ENCODE data around the gene PCF11. TPM values are rescaled to one million over a fixed set of nuclear protein-coding genes. Genes with fewer than 3 reads are reported as not detected.

Gene PCF11
- total RNA-seq, 1 experiment from 2014 or later, result 77.5 TPM

DNA sequence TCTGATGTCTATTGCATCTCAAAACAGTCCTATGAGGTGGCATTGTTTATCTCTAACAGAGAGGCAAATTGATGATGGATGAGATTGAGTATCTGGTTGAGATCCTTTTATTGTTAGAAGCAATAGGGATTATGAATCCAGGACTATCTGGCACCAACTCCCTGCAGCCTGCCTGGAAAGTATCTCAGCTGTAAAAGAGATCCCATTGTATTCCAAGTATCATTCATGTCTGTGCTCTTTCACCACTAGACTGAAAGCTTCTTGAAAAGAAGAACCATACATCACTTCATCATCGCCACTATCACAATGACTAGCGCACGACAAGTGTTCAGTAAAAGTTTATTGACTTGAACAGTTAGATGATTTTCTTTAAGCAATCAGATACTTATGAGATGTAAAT lies 41.9 kb upstream of the PCF11 start:
- no peak overlapping the region for H3K4me3 ChIP-seq (ENCODE audit: low read depth, low read length, poor library complexity, severe bottlenecking)
- peaks cover 2% of the 10 kb centered on the region for H3K27me3 ChIP-seq (replicated peaks; ENCODE audit: insufficient read depth, low read depth, low read length, poor library complexity)
- no TSS peak for BruUV-seq (replicated peaks)
- no peaks in the 10 kb centered on the region for H3K36me3 ChIP-seq (ENCODE audit: insufficient read depth, low read length, poor library complexity, severe bottlenecking)
- intact Hi-C loops (cut with micrococcal nuclease; ENCODE audit: unreplicated experiment), result no loop called here
- CTCF ChIA-PET, result no interaction called here
- H3K27ac ChIP-seq (ENCODE audit: low read depth, low read length, poor library complexity, severe bottlenecking), result no peak overlapping the region
- no peak for DNase-seq (ENCODE audit: low spot score)
- H3K9me3 ChIP-seq (ENCODE audit: low read depth, low read length, poor library complexity, severe bottlenecking), result no peaks in the 10 kb centered on the region
- POLR2A ChIA-PET (ENCODE audit: low non-redundant PET), result no interaction called here
- no peaks in the 10 kb centered on the region for H3K4me1 ChIP-seq (ENCODE audit: insufficient read depth, low read length, poor library complexity, severe bottlenecking)
- TF ChIP-seq, protein P1, sequence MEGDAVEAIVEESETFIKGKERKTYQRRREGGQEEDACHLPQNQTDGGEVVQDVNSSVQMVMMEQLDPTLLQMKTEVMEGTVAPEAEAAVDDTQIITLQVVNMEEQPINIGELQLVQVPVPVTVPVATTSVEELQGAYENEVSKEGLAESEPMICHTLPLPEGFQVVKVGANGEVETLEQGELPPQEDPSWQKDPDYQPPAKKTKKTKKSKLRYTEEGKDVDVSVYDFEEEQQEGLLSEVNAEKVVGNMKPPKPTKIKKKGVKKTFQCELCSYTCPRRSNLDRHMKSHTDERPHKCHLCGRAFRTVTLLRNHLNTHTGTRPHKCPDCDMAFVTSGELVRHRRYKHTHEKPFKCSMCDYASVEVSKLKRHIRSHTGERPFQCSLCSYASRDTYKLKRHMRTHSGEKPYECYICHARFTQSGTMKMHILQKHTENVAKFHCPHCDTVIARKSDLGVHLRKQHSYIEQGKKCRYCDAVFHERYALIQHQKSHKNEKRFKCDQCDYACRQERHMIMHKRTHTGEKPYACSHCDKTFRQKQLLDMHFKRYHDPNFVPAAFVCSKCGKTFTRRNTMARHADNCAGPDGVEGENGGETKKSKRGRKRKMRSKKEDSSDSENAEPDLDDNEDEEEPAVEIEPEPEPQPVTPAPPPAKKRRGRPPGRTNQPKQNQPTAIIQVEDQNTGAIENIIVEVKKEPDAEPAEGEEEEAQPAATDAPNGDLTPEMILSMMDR (conservative IDR thresholded peaks at IDR 0.05; ENCODE audit: low read depth, low read length), result no peak
- no peak for TF ChIP-seq EZH2 (IDR thresholded peaks at IDR 0.05; ENCODE audit: borderline replicate concordance, low read depth, low read length, poor library complexity, severe bottlenecking)

- TF ChIP-seq, protein P1 (conservative IDR thresholded peaks at IDR 0.05; ENCODE audit: low read depth, low read length), result no peak
- TF ChIP-seq EZH2 (IDR thresholded peaks at IDR 0.05; ENCODE audit: borderline replicate concordance, low read depth, low read length, poor library complexity, severe bottlenecking), result no peak
- H3K36me3 ChIP-seq (ENCODE audit: insufficient read depth, low read length, poor library complexity, severe bottlenecking), result no peaks in the 10 kb centered on the region
- CTCF ChIA-PET, result no interaction called here
- H3K4me3 ChIP-seq (ENCODE audit: low read depth, low read length, poor library complexity, severe bottlenecking), result no peak overlapping the region
- intact Hi-C loops (cut with micrococcal nuclease; ENCODE audit: unreplicated experiment), result no loop called here
- H3K4me1 ChIP-seq (ENCODE audit: insufficient read depth, low read length, poor library complexity, severe bottlenecking), result no peaks in the 10 kb centered on the region
- no peak for DNase-seq (ENCODE audit: low spot score)
- H3K9me3 ChIP-seq (ENCODE audit: low read depth, low read length, poor library complexity, severe bottlenecking), result no peaks in the 10 kb centered on the region
- POLR2A ChIA-PET (ENCODE audit: low non-redundant PET), result no interaction called here
- H3K27ac ChIP-seq (ENCODE audit: low read depth, low read length, poor library complexity, severe bottlenecking), result no peak overlapping the region
- no TSS peak for BruUV-seq (replicated peaks)
- H3K27me3 ChIP-seq (replicated peaks; ENCODE audit: insufficient read depth, low read depth, low read length, poor library complexity), result peaks cover 2% of the 10 kb centered on the region
Observed at GRCh38 chr11:83115551-83115950, 41.4 kb upstream of the PCF11 start.

DNA sequence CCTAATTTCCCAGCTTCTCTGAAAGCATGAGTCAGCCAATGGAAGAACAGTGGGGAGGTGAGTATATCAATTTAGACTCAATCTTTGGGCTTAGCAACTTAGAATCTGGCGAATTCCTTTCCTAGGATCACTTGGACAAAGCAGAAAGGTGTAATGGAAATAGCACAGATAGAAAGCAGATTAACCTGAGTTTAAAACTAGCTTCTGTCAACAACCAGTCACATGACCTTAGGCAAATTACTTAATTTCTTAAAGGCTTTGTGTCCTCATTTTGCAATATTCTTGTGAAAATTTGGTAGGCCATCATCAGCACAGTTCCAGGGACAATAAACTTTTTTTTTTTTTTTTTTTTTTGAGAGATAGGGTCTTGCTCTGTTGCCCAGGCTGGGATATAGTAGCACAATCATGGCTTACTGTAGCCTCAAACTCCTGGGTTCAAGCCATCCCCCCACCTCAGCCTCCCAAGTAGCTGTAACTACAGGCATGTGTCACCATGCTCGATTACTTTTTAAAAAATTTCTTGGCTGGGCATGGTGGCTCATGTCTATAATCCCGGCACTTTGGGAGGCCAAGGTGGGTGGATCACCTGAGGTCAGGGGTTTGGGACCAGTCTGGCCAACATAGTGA lies 40.8 kb upstream of the PCF11 start:
- H3K27ac ChIP-seq (ENCODE audit: low read depth, low read length, poor library complexity, severe bottlenecking), result no peak overlapping the region
- intact Hi-C loops (cut with micrococcal nuclease; ENCODE audit: unreplicated experiment), result no loop called here
- BruUV-seq (replicated peaks), result no TSS peak
- ChIA-PET CTCF (no interaction called here), POLR2A (ENCODE audit: low non-redundant PET) (no interaction called here)
- H3K36me3 ChIP-seq (ENCODE audit: insufficient read depth, low read length, poor library complexity, severe bottlenecking), result no peaks in the 10 kb centered on the region
- peaks cover 2% of the 10 kb centered on the region for H3K27me3 ChIP-seq (replicated peaks; ENCODE audit: insufficient read depth, low read depth, low read length, poor library complexity)
- H3K9me3 ChIP-seq (ENCODE audit: low read depth, low read length, poor library complexity, severe bottlenecking), result no peaks in the 10 kb centered on the region
- TF ChIP-seq, protein P1 (conservative IDR thresholded peaks at IDR 0.05; ENCODE audit: low read depth, low read length), result no peak
- TF ChIP-seq EZH2 (IDR thresholded peaks at IDR 0.05; ENCODE audit: borderline replicate concordance, low read depth, low read length, poor library complexity, severe bottlenecking), result no peak
- no peak for DNase-seq (ENCODE audit: low spot score)
- no peak overlapping the region for H3K4me3 ChIP-seq (ENCODE audit: low read depth, low read length, poor library complexity, severe bottlenecking)
- H3K4me1 ChIP-seq (ENCODE audit: insufficient read depth, low read length, poor library complexity, severe bottlenecking), result no peaks in the 10 kb centered on the region
